HEK293T (cell line): Measurements from ENCODE around the gene LNPEP.
"Not testable (repeated sequence)": the region's sequence is repeated elsewhere in the genome, so short reads cannot be mapped to it uniquely, and the experiment has no call there.

ENCODE experiments used
- CTCF ChIA-PET: fragments of 350-600 bp; formaldehyde crosslinking; extraction: SDS; loops from one replicate; lab custom pipeline; 2021; ENCODE audit warnings: antibody characterized with exemption, inconsistent platforms; lab: Yijun Ruan, JAX
- POLR2A ChIA-PET: fragments of 350-600 bp; formaldehyde crosslinking; extraction: SDS; loops from one replicate; lab custom pipeline; 2020; ENCODE audit warnings: antibody characterized with exemption, inconsistent platforms; lab: Yijun Ruan, JAX
- DNase-seq: peaks from one replicate; pipeline ENCODE4 v3.0.0; 2012; ENCODE audit warnings: mixed read lengths; ENCODE audit errors: extremely low spot score
- ARNT ChIP-seq: fragments of 450-650 bp; IDR thresholded peaks from 2 replicates; pipeline ENCODE4 v1.6.1; 2017; ENCODE audit warnings: mild to moderate bottlenecking
- BHLHE40 ChIP-seq: fragments of 450-650 bp; IDR thresholded peaks from 2 replicates; pipeline ENCODE4 v1.6.1; 2016; ENCODE audit warnings: mild to moderate bottlenecking, moderate library complexity, borderline replicate concordance
- CTBP1 ChIP-seq: fragments of 450-650 bp; IDR thresholded peaks from 2 replicates; pipeline ENCODE4 v1.6.1; 2016; ENCODE audit warnings: borderline replicate concordance
- ELF4 ChIP-seq: fragments of 450-650 bp; IDR thresholded peaks from 2 replicates; pipeline ENCODE4 v1.6.1; 2017; ENCODE audit warnings: antibody characterized with exemption
- FOXA1 ChIP-seq: fragments of 450-650 bp; IDR thresholded peaks from 2 replicates; pipeline ENCODE4 v1.6.1; 2016; ENCODE audit warnings: mild to moderate bottlenecking
- FOXK2 ChIP-seq: fragments of 450-650 bp; IDR thresholded peaks from 2 replicates; pipeline ENCODE4 v1.6.1; 2016; ENCODE audit warnings: mild to moderate bottlenecking
- FOXM1 ChIP-seq: fragments of 450-650 bp; IDR thresholded peaks from 2 replicates; pipeline ENCODE4 v1.6.1; 2017; ENCODE audit warnings: mild to moderate bottlenecking, borderline replicate concordance
- HDGF ChIP-seq: fragments of 450-650 bp; IDR thresholded peaks from 2 replicates; pipeline ENCODE4 v1.6.1; 2017; ENCODE audit warnings: antibody characterized with exemption, borderline replicate concordance
- L3MBTL2 ChIP-seq: fragments of 450-650 bp; conservative IDR thresholded peaks from 2 replicates; pipeline ENCODE4 v1.6.1; 2016; ENCODE audit warnings: mild to moderate bottlenecking
- LEF1 ChIP-seq: fragments of 450-650 bp; IDR thresholded peaks from 2 replicates; pipeline ENCODE4 v1.6.1; 2017; ENCODE audit warnings: mild to moderate bottlenecking, borderline replicate concordance
- NFRKB ChIP-seq: fragments of 450-650 bp; IDR thresholded peaks from 2 replicates; pipeline ENCODE4 v1.6.1; 2016; ENCODE audit warnings: mild to moderate bottlenecking, moderate library complexity
- SP1 ChIP-seq: fragments of 450-650 bp; IDR thresholded peaks from 2 replicates; pipeline ENCODE4 v1.6.1; 2017
- SUZ12 ChIP-seq: fragments of 450-650 bp; IDR thresholded peaks from 2 replicates; pipeline ENCODE4 v1.6.1; 2016; ENCODE audit warnings: mild to moderate bottlenecking
- TARDBP ChIP-seq: fragments of 450-650 bp; IDR thresholded peaks from 2 replicates; pipeline ENCODE4 v1.6.1; 2016
- ZNF384 ChIP-seq: fragments of 450-650 bp; IDR thresholded peaks from 2 replicates; pipeline ENCODE4 v1.6.1; 2016
- TF ChIP-seq, protein P1 (sequence below): fragments of 450-650 bp; IDR thresholded peaks from 2 replicates; pipeline ENCODE4 v1.6.1; 2016

LNPEP gene

GRCh38 chr5:96926276-96926675, 9.6 kb upstream of the LNPEP start:
- TF ChIP-seq, protein P1, sequence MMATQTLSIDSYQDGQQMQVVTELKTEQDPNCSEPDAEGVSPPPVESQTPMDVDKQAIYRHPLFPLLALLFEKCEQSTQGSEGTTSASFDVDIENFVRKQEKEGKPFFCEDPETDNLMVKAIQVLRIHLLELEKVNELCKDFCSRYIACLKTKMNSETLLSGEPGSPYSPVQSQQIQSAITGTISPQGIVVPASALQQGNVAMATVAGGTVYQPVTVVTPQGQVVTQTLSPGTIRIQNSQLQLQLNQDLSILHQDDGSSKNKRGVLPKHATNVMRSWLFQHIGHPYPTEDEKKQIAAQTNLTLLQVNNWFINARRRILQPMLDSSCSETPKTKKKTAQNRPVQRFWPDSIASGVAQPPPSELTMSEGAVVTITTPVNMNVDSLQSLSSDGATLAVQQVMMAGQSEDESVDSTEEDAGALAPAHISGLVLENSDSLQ = no peak
- no peak for TF ChIP-seq TARDBP
- no peak for TF ChIP-seq BHLHE40
- TF ChIP-seq ZNF384 = no peak
- no peak for TF ChIP-seq NFRKB
- TF ChIP-seq HDGF = no peak
- no peak for TF ChIP-seq CTBP1
- TF ChIP-seq L3MBTL2 = no peak
- TF ChIP-seq LEF1 = no peak
- CTCF ChIA-PET = no interaction called here
- POLR2A ChIA-PET = no interaction called here
- DNase-seq = no peak

DNA sequence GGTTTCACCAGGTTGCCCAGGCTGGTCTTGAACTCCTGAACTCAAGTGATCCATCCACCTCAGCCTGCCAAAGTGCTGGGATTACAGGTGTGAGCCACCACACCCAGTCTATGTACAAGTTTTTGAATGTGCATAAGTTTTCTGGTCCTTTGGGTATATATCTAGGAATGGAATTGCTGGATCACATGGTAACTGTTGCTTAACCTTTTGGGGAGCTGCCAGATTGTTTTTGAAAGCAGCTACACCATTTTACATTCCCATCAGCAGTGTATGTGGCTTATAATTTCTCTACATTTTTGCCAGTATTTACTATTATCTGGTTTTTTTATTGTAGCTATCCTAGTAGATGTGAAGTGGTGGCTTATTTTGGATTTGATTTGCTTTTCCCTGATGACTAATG, 8.9 kb upstream of the LNPEP start:
- ChIA-PET POLR2A (interaction anchor here (0.9 kb wide), 1 partner anchor 119 kb away, joined by 3 read pairs; the partner anchor contains the start of gene ERAP1), CTCF (interaction anchor here (0.6 kb wide), 1 partner anchor 147 kb away, joined by 4 read pairs; no protein-coding TSS in a partner anchor)
- DNase-seq = no peak
- TF ChIP-seq ARNT (no peak), FOXK2 (no peak), BHLHE40 (no peak), SUZ12 (no peak), L3MBTL2 (no peak), CTBP1 (no peak), LEF1 (no peak), FOXM1 (no peak)

DNA sequence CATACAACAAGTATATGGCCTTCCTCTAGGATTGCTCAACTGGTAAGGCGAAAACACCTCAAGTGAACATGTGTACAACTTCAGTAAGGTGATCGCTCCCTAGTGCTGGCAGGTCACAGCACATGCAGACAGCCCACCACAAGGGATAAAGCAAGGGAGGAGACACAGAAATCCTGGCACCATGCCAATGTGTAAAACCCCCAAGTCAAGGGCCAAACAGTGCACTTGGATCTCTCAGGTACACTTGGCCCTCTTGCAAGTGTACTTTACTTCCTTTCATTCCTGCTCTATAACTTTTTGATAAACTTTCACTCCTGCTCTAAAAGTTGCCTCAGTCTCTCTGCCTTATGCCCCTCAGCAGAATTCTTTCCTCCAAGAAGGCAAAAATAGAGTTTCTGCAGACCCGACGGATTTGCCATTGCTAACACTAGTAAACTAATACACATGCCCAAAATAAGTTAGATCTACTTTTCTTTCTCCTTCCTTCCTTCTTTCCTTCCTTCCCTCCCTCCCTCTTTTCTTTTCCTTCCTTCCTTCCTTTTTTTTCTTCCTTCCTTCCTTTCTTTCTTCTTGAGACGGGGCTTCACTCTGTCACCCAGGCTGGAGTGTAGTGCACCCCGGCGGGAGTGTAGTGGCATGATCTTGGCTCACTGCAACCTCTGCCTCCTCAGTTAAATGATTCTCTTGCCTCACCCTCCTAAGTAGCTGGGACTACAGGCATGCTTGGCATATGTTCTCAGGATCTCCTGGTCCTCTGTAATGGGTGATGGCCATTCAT, 6.8 kb upstream of the LNPEP start:
- ChIA-PET CTCF (no interaction called here), POLR2A (no interaction called here)
- no peak for DNase-seq
- TF ChIP-seq NFRKB = no peak
- no peak for TF ChIP-seq BHLHE40
- TF ChIP-seq, protein P1 = no peak
- no peak for TF ChIP-seq CTBP1

GRCh38 chr5:96930058-96930457, 5.8 kb upstream of the LNPEP start:
- ChIA-PET POLR2A (no interaction called here), CTCF (no interaction called here)
- no peak for DNase-seq
- TF ChIP-seq ARNT (no peak), CTBP1 (no peak)

GRCh38 chr5:96930589-96930988, 5.3 kb upstream of the LNPEP start:
- DNase-seq = no peak
- ChIA-PET CTCF (no interaction called here), POLR2A (no interaction called here)
- no peak for TF ChIP-seq HDGF
- no peak for TF ChIP-seq CTBP1
- TF ChIP-seq ZNF384 = no peak
- TF ChIP-seq ELF4 = no peak
- TF ChIP-seq FOXK2 = no peak
- TF ChIP-seq SP1 = no peak
- TF ChIP-seq SUZ12 = no peak
- no peak for TF ChIP-seq TARDBP
- no peak for TF ChIP-seq L3MBTL2

DNA sequence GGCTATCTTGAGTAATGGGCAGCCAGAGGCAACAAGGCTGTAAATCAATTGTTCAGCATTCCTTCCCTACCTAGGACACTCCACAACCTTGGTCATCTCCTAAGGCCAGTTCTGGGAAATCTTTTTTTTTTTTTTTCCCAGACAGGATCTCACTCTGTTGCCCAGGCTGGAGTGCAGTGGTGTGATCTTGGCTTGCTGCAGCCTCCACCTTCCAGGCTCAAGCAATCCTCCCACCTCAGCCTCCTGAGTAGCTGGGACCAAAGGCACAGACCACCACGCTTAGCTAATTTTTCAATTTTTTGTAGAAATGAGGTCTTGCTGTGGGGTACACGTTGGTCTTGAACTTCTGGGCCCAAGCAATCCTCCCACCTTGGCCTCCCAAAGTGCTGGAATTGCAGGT, 4.8 kb upstream of the LNPEP start:
- POLR2A ChIA-PET, DNase-seq, CTCF ChIA-PET: not testable (repeated sequence)

GRCh38 chr5:96931605-96932004, 4.3 kb upstream of the LNPEP start:
- no peak for DNase-seq
- ChIA-PET POLR2A (interaction anchor here (0.9 kb wide), 1 partner anchor 9 kb away, joined by 3 read pairs; no protein-coding TSS in a partner anchor), CTCF (interaction anchor here (0.6 kb wide), 1 partner anchor 114 kb away, joined by 3 read pairs; no protein-coding TSS in a partner anchor)
- TF ChIP-seq BHLHE40 (no peak), LEF1 (no peak), FOXA1 (no peak), SP1 (no peak), FOXM1 (no peak), ELF4 (no peak), SUZ12 (no peak), ZNF384 (no peak), HDGF (no peak), FOXK2 (no peak), NFRKB (no peak), L3MBTL2 (no peak), TARDBP (no peak), CTBP1 (no peak), ARNT (no peak)
- TF ChIP-seq, protein P1 = no peak
